Measurements from ENCODE around the gene CEND1. TPM values are rescaled to one million over a fixed set of nuclear protein-coding genes. Genes with fewer than 3 reads are reported as not detected.

Gene CEND1
- total RNA-seq, 1 experiment from 2014 or later = not detected

- intact Hi-C loops (cut with micrococcal nuclease; ENCODE audit: unreplicated experiment) = loop anchor here (5.0 kb wide), 1 partner anchor 102 kb away; no protein-coding TSS in a partner anchor
- TF ChIP-seq CTCF (conservative IDR thresholded peaks at IDR 0.05) (no peak), EZH2 (IDR thresholded peaks at IDR 0.05; ENCODE audit: low read depth) (no peak)
- Histone ChIP-seq H3F3A (ENCODE audit: insufficient read depth, low read depth) (peaks cover 75% of the 10 kb centered on the region), H3K9me3 (ENCODE audit: insufficient read depth, low read depth) (no peaks in the 10 kb centered on the region), H3K4me1 (replicated peaks; ENCODE audit: insufficient read depth) (peaks cover 30% of the 10 kb centered on the region), H3K4me3 (no peak overlapping the region), H3K27me3 (ENCODE audit: insufficient read depth, low read depth) (no peaks in the 10 kb centered on the region), H3K9me2 (ENCODE audit: insufficient read depth) (no peaks in the 10 kb centered on the region), H3K36me3 (ENCODE audit: low read depth) (peaks cover 13% of the 10 kb centered on the region; the same call in 1 of the 2 replicates), H2AFZ (no peak overlapping the region), H4K20me1 (ENCODE audit: insufficient read depth) (peaks cover 20% of the 10 kb centered on the region), H3K27ac (no peak overlapping the region), H3K79me2 (ENCODE audit: low read depth) (no peaks in the 10 kb centered on the region; the same call in 1 of the 2 replicates), H3K4me2 (no peak overlapping the region)
- POLR2A ChIA-PET (ENCODE audit: unreplicated experiment) = no interaction called here
- CTCF ChIA-PET = no interaction called here
- DNase-seq = no peak
- no TSS peak for BruUV-seq (replicated peaks)
These were observed 25.4 kb downstream of the CEND1 start for GRCh38 chr11:764322-765024.

- CTCF ChIA-PET = interaction anchor here (0.7 to 1.3 kb wide), 2 partner anchors 36 to 303 kb away, joined by 3 to 7 read pairs; no protein-coding TSS in a partner anchor
- TF ChIP-seq EZH2 (IDR thresholded peaks at IDR 0.05; ENCODE audit: low read depth) = no peak
- no peak for TF ChIP-seq CTCF (conservative IDR thresholded peaks at IDR 0.05)
- DNase-seq = no peak
- H3K4me1 ChIP-seq (replicated peaks; ENCODE audit: insufficient read depth) = peaks cover 30% of the 10 kb centered on the region
- POLR2A ChIA-PET (ENCODE audit: unreplicated experiment) = interaction anchor here (0.5 to 1.0 kb wide), 4 partner anchors 12 to 520 kb away, joined by 4 to 17 read pairs (median 6); no protein-coding TSS in a partner anchor
- no peak overlapping the region for H2AFZ ChIP-seq
- H3K79me2 ChIP-seq (ENCODE audit: low read depth) = no peaks in the 10 kb centered on the region; the same call in 1 of the 2 replicates
- BruUV-seq (replicated peaks) = TSS peak; percentile 5
- intact Hi-C loops (cut with micrococcal nuclease; ENCODE audit: unreplicated experiment) = loop anchor here (5.0 kb wide), 1 partner anchor 101 kb away; no protein-coding TSS in a partner anchor
- H3K27ac ChIP-seq = peak overlapping the region; percentile 68
- no peaks in the 10 kb centered on the region for H3K27me3 ChIP-seq (ENCODE audit: insufficient read depth, low read depth)
- no peaks in the 10 kb centered on the region for H3K9me3 ChIP-seq (ENCODE audit: insufficient read depth, low read depth)
- peaks cover 13% of the 10 kb centered on the region; the same call in 1 of the 2 replicates for H3K36me3 ChIP-seq (ENCODE audit: low read depth)
- H3F3A ChIP-seq (ENCODE audit: insufficient read depth, low read depth) = peaks cover 81% of the 10 kb centered on the region
- H3K4me2 ChIP-seq = peak overlapping the region; percentile 67
- H3K9me2 ChIP-seq (ENCODE audit: insufficient read depth) = no peaks in the 10 kb centered on the region
- H3K4me3 ChIP-seq = no peak overlapping the region
- H4K20me1 ChIP-seq (ENCODE audit: insufficient read depth) = peaks cover 20% of the 10 kb centered on the region
These were observed 26.2 kb downstream of the CEND1 start for GRCh38 chr11:763549-764321.

GRCh38 chr11:763073-763463 lies 26.8 kb downstream of the CEND1 start:
- no peaks in the 10 kb centered on the region for H3K9me3 ChIP-seq (ENCODE audit: insufficient read depth, low read depth)
- peaks cover 84% of the 10 kb centered on the region for H3F3A ChIP-seq (ENCODE audit: insufficient read depth, low read depth)
- DNase-seq = no peak
- peaks cover 20% of the 10 kb centered on the region for H4K20me1 ChIP-seq (ENCODE audit: insufficient read depth)
- H3K4me3 ChIP-seq = no peak overlapping the region
- no TSS peak for BruUV-seq (replicated peaks)
- peaks cover 30% of the 10 kb centered on the region for H3K4me1 ChIP-seq (replicated peaks; ENCODE audit: insufficient read depth)
- intact Hi-C loops (cut with micrococcal nuclease; ENCODE audit: unreplicated experiment) = loop anchor here (5.0 kb wide), 1 partner anchor 101 kb away; no protein-coding TSS in a partner anchor
- peak overlapping the region; percentile 69 for H3K4me2 ChIP-seq
- H2AFZ ChIP-seq = no peak overlapping the region
- POLR2A ChIA-PET (ENCODE audit: unreplicated experiment) = interaction anchor here (0.5 to 1.0 kb wide), 3 partner anchors 15 to 519 kb away, joined by 4 to 7 read pairs (median 6); no protein-coding TSS in a partner anchor
- CTCF ChIA-PET = interaction anchor here (0.7 to 1.3 kb wide), 2 partner anchors 35 to 303 kb away, joined by 3 to 7 read pairs; no protein-coding TSS in a partner anchor
- H3K9me2 ChIP-seq (ENCODE audit: insufficient read depth) = no peaks in the 10 kb centered on the region
- H3K27me3 ChIP-seq (ENCODE audit: insufficient read depth, low read depth) = no peaks in the 10 kb centered on the region
- TF ChIP-seq EZH2 (IDR thresholded peaks at IDR 0.05; ENCODE audit: low read depth) = no peak
- no peak for TF ChIP-seq CTCF (conservative IDR thresholded peaks at IDR 0.05)
- peak overlapping the region; percentile 90 for H3K27ac ChIP-seq
- peaks cover 3% of the 10 kb centered on the region for H3K79me2 ChIP-seq (ENCODE audit: low read depth)
- peaks cover 13% of the 10 kb centered on the region; the same call in 1 of the 2 replicates for H3K36me3 ChIP-seq (ENCODE audit: low read depth)

All from PC-9 (cell line).